Loucy (cell line): ENCODE results near the gene C16orf86.

Experiments used
- CTCF ChIP-seq: fragments of 200-600 bp; sonication (generic); conservative IDR thresholded peaks from 2 replicates; pipeline ENCODE4 v1.5.1; 2014; ENCODE audit warnings: mild to moderate bottlenecking, antibody characterized with exemption, low read length
- EZH2phosphoT487 ChIP-seq: fragments of 200-600 bp; IDR thresholded peaks from 2 replicates; pipeline ENCODE4 v1.6.1; 2018; ENCODE audit warnings: antibody characterized with exemption, mild to moderate bottlenecking, moderate library complexity, borderline replicate concordance

- TF ChIP-seq CTCF (no peak), EZH2phosphoT487 (no peak)
Observed at GRCh38 chr16:67651847-67652246, 14.8 kb upstream of the C16orf86 start.
